Smooth muscle cell (in vitro differentiated cells): ENCODE data around the gene ROPN1B. TPM values are rescaled to one million over a fixed set of nuclear protein-coding genes. Genes with fewer than 3 reads are reported as not detected.

ENCODE experiments used
- polyA plus RNA-seq: library from polyadenylated mRNA; unstranded; fragments of >200 nt; fragmentation: Nextera tagmentation; extraction: Ambion mirVana; gene quantifications from 2 replicates; pipeline ENCODE4 v1.2.1, GENCODE V29; 2016
- small RNA-seq: library from RNA; depleted of rRNA; stranded (forward); fragments of <200 nt; gene quantifications from one replicate; pipeline ENCODE3, GENCODE V24; 2014
- total RNA-seq: library from RNA; depleted of rRNA; stranded (reverse); fragments of >200 nt; gene quantifications from 2 replicates; pipeline ENCODE4 v1.2.3, GENCODE V29; 2014

Gene ROPN1B
- total and polyA plus RNA-seq, 2 experiments from 2014 or later = not detected

Small RNAs within 50 kb of the gene (small RNA-seq; reads per million reads assigned to genes)
- not detected for gene AC092903.1

Other genes with a start within 250 kb of the ROPN1B start
- 23.9 and 25.5 TPM in 2 replicates for gene SLC41A3, start 114.9 kb downstream of the ROPN1B start, total RNA-seq
- gene SLC41A3, start 114.9 kb downstream of the ROPN1B start, polyA plus RNA-seq = 14.5 and 20.7 TPM in 2 replicates
- not detected in 2 replicates for gene ALDH1L1, start 211.4 kb downstream of the ROPN1B start, total RNA-seq
- 0.48 TPM in 1 of 2 replicates, not detected in the other for gene ALDH1L1, start 211.4 kb downstream of the ROPN1B start, polyA plus RNA-seq